ENCODE data around the gene ABITRAM. TPM values are rescaled to one million over a fixed set of nuclear protein-coding genes. Genes with fewer than 3 reads are reported as not detected.

ABITRAM gene
- total and polyA plus RNA-seq, 2 of the 13 experiments (the other 11 are each of a cell fraction or from before 2014, with no cell fraction given), result 10.2 to 21.6 TPM

GRCh38 chr9:108897324-108898096 is 36.7 kb upstream of the ABITRAM start:
- ATAC-seq (peak; percentile 8; the same call in 1 of the 3 replicates), DNase-seq (ENCODE audit: low spot score) (peak; percentile 18), FAIRE-seq (peak; percentile 21)
- Histone ChIP-seq H3K9ac (ENCODE audit: insufficient read depth, low read depth, low read length) (no peak overlapping the region), H3K9me3 (ENCODE audit: low read length) (no peaks in the 10 kb centered on the region), H2AFZ (ENCODE audit: low read length) (no peak overlapping the region), H3K36me3 (replicated peaks in 1 of 2; ENCODE audit: control insufficient read depth in 1 of 2, insufficient read depth in 2 of 2, low read length in 2 of 2) (peaks cover 19 to 84% of the 10 kb centered on the region in 2 experiments), H3K27ac (ENCODE audit: extremely low read length, insufficient read depth, low read length) (peak overlapping the region; percentile 55), H3K79me2 (ENCODE audit: insufficient read depth, low read length) (no peaks in the 10 kb centered on the region), H4K20me1 (ENCODE audit: insufficient read depth, low read length) (no peaks in the 10 kb centered on the region), H3K27me3 (ENCODE audit: control insufficient read depth in 1 of 2, insufficient read depth in 2 of 2, low read length in 2 of 2) (no peaks in the 10 kb centered on the region), H3K4me3 (replicated peaks in 1 of 3; ENCODE audit: insufficient read depth in 1 of 3, low read depth in 2 of 3, low read length in 3 of 3) (no peak overlapping the region), H3K4me1 (ENCODE audit: insufficient read depth, low read length) (peaks cover 82% of the 10 kb centered on the region), H3K4me2 (ENCODE audit: low read depth, low read length) (no peak overlapping the region)
- intact Hi-C loops (cut with micrococcal nuclease; ENCODE audit: unreplicated experiment) (no loop called here), in situ Hi-C loops (cut with HindIII; ENCODE audit: extremely low pct_ligation_motif_present, low pct_unique_long_range_greater_than_20kb) (no loop called here)
- ChIA-PET CTCF (ENCODE audit: low intra/inter-chr PET ratio, low total read pairs) (no interaction called here), POLR2A (interaction anchor here (3.2 kb wide), 1 partner anchor 12 kb away, joined by 20 read pairs; no protein-coding TSS in a partner anchor)
- WGBS (ENCODE audit: low lambda C conversion rate), result 74% methylated on average over 2 of the region's 2 CpGs
- no TSS peak for BruUV-seq (replicated peaks)
- TF ChIP-seq KLF16 (CRISPR knock-in tag; IDR thresholded peaks at IDR 0.05), result peak in 1 of 2 experiments; percentile 32; a peak in 1 of 4 replicates
- TF ChIP-seq SIX1 (CRISPR knock-in tag; IDR thresholded peaks at IDR 0.05; ENCODE audit: borderline replicate concordance), result peak; percentile 82; the same call in 1 of the 2 replicates
- TF ChIP-seq ZNF564 (CRISPR knock-in tag; IDR thresholded peaks at IDR 0.05), result no peak
- TF ChIP-seq CREB1 (IDR thresholded peaks at IDR 0.05), result no peak
- TF ChIP-seq CREB1 (CRISPR knock-in tag; IDR thresholded peaks at IDR 0.05), result peak; percentile 20; the same call in 1 of the 2 replicates
- TF ChIP-seq GATAD2A (CRISPR knock-in tag; IDR thresholded peaks at IDR 0.05), result peak; percentile 70
- TF ChIP-seq, protein P1, sequence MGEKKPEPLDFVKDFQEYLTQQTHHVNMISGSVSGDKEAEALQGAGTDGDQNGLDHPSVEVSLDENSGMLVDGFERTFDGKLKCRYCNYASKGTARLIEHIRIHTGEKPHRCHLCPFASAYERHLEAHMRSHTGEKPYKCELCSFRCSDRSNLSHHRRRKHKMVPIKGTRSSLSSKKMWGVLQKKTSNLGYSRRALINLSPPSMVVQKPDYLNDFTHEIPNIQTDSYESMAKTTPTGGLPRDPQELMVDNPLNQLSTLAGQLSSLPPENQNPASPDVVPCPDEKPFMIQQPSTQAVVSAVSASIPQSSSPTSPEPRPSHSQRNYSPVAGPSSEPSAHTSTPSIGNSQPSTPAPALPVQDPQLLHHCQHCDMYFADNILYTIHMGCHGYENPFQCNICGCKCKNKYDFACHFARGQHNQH (CRISPR knock-in tag; IDR thresholded peaks at IDR 0.05), result no peak
- no peak for TF ChIP-seq FOXP1 (IDR thresholded peaks at IDR 0.05)
- peak; percentile 69; the same call in 1 of the 2 replicates for TF ChIP-seq FOXP1 (CRISPR knock-in tag; IDR thresholded peaks at IDR 0.05)
- peak; percentile 56; the same call in 1 of the 2 replicates for TF ChIP-seq HNF1A (IDR thresholded peaks at IDR 0.05; ENCODE audit: low read depth)
- TF ChIP-seq HNF1A (CRISPR knock-in tag; IDR thresholded peaks at IDR 0.05; ENCODE audit: borderline replicate concordance), result no peak
- no peak for TF ChIP-seq ZNF563 (CRISPR knock-in tag; IDR thresholded peaks at IDR 0.05)
- no peak for TF ChIP-seq HCFC1 (IDR thresholded peaks at IDR 0.05; ENCODE audit: low read depth, low read length)
- TF ChIP-seq SOX6 (IDR thresholded peaks at IDR 0.05), result no peak
- TF ChIP-seq SOX6 (CRISPR knock-in tag; IDR thresholded peaks at IDR 0.05), result peak; percentile 38; the same call in 1 of the 2 replicates
- TF ChIP-seq MEIS1 (CRISPR knock-in tag; IDR thresholded peaks at IDR 0.05; ENCODE audit: borderline replicate concordance), result no peak
